ENCODE results near the gene CERKL.

- no peak for TF ChIP-seq CTCF (IDR thresholded peaks at IDR 0.05)
- peak; percentile 66 for TF ChIP-seq EZH2phosphoT487 (IDR thresholded peaks at IDR 0.05)
- TF ChIP-seq EZH2 (IDR thresholded peaks at IDR 0.05): peak; percentile 82
Observed at GRCh38 chr2:181682795-181683517, 26.1 kb upstream of the CERKL start.
